ACC112 (cell line): ENCODE results near the gene TUBB.
A peak's percentile ranks its signal among the peaks of the same experiment; 100 is the strongest.

Source experiments
- H2AFZ ChIP-seq: fragments of 200-600 bp; sonication (generic); one replicate; pipeline ENCODE4 v1.6.0; 2017; ENCODE audit warnings: antibody characterized with exemption, low read length; ENCODE audit not compliant: unreplicated experiment
- H3K27ac ChIP-seq: fragments of 200-600 bp; sonication (generic); 2 replicates; pipeline ENCODE4 v1.5.1; 2014; ENCODE audit warnings: low read depth, mild to moderate bottlenecking, antibody characterized with exemption, low read length, moderate library complexity
- H3K27me3 ChIP-seq: fragments of 200-600 bp; sonication (generic); 2 replicates; pipeline ENCODE4 v1.6.1; 2014; ENCODE audit warnings: mild to moderate bottlenecking, antibody characterized with exemption, low read length, moderate library complexity, mixed read lengths; ENCODE audit not compliant: insufficient read depth
- H3K36me3 ChIP-seq: fragments of 200-600 bp; sonication (generic); 2 replicates; pipeline ENCODE4 v1.6.1; 2016; ENCODE audit warnings: mild to moderate bottlenecking, antibody characterized with exemption, low read length, moderate library complexity, mixed read lengths; ENCODE audit not compliant: insufficient read depth
- H3K4me1 ChIP-seq: fragments of 200-600 bp; sonication (generic); one replicate; pipeline ENCODE4 v1.6.1; 2016; ENCODE audit warnings: low read length, mixed read lengths; ENCODE audit not compliant: insufficient read depth, unreplicated experiment, control insufficient read depth
- H3K4me3 ChIP-seq: fragments of 200-600 bp; sonication (generic); 2 replicates; pipeline ENCODE4 v1.5.1; 2014; ENCODE audit warnings: mild to moderate bottlenecking, low read depth, low read length
- H3K79me2 ChIP-seq: fragments of 200-600 bp; sonication (generic); one replicate; pipeline ENCODE4 v1.6.0; 2016; ENCODE audit warnings: low read length; ENCODE audit not compliant: control insufficient read depth, unreplicated experiment, insufficient read depth

TUBB gene

DNA sequence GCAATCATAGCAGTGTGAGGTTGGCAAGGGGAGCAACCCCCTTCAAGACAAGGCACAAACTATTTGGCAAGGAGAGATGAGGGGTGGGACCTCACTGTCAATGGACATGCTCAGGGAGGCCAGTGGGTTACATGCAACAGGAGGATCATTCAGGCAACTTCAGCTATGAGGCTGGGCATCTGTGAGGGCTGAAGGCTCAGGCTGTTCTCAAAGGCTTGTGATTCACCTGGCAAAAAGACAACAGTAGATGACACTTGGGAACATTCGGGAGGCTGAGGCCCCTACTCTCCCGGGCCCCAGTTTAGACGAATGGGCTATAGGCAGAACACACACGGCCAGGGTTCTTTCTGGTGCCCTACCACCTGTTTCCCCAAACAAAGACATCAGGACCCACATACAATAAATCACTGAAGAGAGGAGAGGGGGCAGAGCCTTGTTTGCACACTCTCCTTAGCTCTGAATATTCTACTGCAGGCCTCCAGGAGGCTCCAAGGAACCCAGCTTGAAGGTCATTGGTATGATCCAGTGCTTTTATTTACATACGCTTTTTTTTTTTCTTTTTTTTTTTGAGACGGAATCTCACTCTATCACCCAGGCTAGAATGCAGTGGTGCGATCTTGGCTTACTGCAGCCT, 7.9 kb downstream of the TUBB start:
- peak overlapping the region; percentile 59 for H3K27ac ChIP-seq
- H3K4me3 ChIP-seq, result no peak overlapping the region
- peaks cover 19% of the 10 kb centered on the region for H3K79me2 ChIP-seq
- H3K36me3 ChIP-seq, result peaks cover 20% of the 10 kb centered on the region
- H3K4me1 ChIP-seq, result peaks cover 36% of the 10 kb centered on the region
- H3K27me3 ChIP-seq, result no peaks in the 10 kb centered on the region
- no peak overlapping the region for H2AFZ ChIP-seq

GRCh38 chr6:30730601-30731435, 10.7 kb downstream of the TUBB start:
- Histone ChIP-seq H3K27ac (no peak overlapping the region), H3K36me3 (peaks cover 7% of the 10 kb centered on the region; the same call in 1 of the 2 replicates), H3K4me1 (peaks cover 12% of the 10 kb centered on the region), H3K79me2 (no peaks in the 10 kb centered on the region), H3K4me3 (no peak overlapping the region), H2AFZ (no peak overlapping the region), H3K27me3 (no peaks in the 10 kb centered on the region)

DNA sequence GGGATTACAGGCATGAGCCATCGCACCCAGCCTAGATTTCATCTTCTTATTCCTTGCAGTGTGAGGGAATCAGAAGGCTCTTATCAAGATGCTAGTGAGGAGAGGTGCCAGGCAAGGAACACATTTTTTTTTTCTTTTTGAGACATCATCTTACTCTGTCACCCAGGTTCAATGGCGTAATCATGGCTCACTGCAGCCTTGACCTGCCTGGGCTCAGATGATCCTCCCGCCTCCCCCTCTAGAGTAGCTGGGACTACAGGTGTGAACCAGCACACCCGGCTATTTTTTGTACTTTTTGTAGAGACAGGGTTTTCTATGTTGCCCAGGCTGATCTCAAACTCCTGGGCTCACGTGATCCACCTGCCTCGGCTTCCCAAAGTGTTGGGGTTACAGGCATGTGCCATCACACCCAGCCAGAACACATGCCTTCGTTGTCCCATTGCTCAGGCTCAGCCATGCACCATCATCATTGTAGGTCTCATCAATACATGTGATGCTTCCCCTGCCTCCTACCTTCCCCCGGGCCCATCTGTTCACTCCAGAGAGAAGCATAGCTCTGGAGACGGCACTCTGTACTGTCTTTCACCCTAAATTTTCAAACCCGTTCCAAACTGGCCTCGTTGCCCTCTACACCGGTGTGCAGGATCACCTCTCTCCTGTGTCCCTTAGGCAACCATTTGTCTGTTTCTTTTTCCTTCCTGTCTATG, 12.2 kb downstream of the TUBB start:
- Histone ChIP-seq H3K79me2 (no peaks in the 10 kb centered on the region), H3K4me3 (no peak overlapping the region), H2AFZ (no peak overlapping the region), H3K36me3 (peaks cover 8% of the 10 kb centered on the region; the same call in 1 of the 2 replicates), H3K4me1 (peaks cover 8% of the 10 kb centered on the region), H3K27me3 (no peaks in the 10 kb centered on the region), H3K27ac (no peak overlapping the region)

DNA sequence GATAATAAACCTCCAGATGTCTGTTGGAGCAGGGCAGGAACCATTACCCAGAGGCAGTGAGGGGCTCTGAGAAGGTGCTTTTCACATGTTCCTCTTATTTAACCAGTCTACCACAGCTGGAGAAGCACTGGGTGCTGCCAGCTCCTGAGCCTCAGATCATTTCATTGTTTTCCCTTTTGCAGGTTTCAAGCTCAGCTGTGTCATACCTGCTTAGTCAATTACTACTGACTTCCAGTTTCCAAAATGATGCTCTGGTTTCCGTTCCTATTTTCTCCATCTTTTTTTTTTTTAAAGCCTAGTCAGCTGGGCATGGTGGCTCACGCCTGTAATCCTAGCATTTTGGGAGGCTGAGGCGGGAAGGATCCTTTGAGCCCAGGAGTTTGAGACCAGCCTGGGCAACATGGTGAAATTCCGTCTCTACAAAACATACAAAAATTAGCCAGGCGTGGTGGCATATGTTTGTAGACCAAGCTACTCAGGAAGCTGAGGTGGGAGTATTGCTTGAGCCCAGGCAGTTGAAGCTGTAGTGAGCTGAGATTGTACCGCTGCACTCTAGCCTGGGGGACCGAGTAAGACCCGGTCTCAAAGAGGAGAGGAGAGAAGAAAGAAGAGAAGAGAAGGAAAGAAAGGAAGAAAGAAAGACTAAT, 15.6 kb downstream of the TUBB start:
- Histone ChIP-seq H3K4me1 (peaks cover 13% of the 10 kb centered on the region), H3K27ac (no peak overlapping the region), H3K36me3 (peaks cover 21% of the 10 kb centered on the region; the same call in 1 of the 2 replicates)

GRCh38 chr6:30738532-30738931, 18.4 kb downstream of the TUBB start:
- H3K36me3 ChIP-seq, result peaks cover 28% of the 10 kb centered on the region; the same call in 1 of the 2 replicates
- no peak overlapping the region for H2AFZ ChIP-seq
- no peaks in the 10 kb centered on the region for H3K27me3 ChIP-seq
- H3K27ac ChIP-seq, result no peak overlapping the region
- H3K4me3 ChIP-seq, result no peak overlapping the region
- H3K4me1 ChIP-seq, result peaks cover 18% of the 10 kb centered on the region
- H3K79me2 ChIP-seq, result peaks cover 39% of the 10 kb centered on the region

More for the DNA sequence above, 15.6 kb downstream of the TUBB start:
- H2AFZ ChIP-seq, result no peak overlapping the region
- no peak overlapping the region for H3K4me3 ChIP-seq
- no peaks in the 10 kb centered on the region for H3K27me3 ChIP-seq
- H3K79me2 ChIP-seq, result peaks cover 19% of the 10 kb centered on the region

DNA sequence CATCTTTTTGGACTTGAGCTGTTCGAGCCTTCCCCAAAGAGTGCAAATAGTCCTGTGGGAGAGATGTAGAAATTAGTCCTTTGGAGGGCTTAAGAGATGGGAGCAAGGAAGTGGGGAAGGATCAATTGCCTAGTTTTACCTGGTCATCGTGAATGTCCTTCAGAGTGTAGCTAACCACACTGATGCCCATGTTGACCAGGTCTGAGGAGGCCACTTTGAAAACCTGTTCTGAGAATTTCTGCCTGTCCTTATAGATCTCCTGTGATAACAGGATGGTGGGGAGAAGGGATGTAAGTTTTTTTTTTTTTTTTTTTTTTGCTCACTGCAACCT, 20.4 kb downstream of the TUBB start:
- Histone ChIP-seq H3K27me3 (no peaks in the 10 kb centered on the region), H3K36me3 (peaks cover 34% of the 10 kb centered on the region; the same call in 1 of the 2 replicates), H3K4me1 (peaks cover 18% of the 10 kb centered on the region), H3K27ac (peak overlapping the region; percentile 33), H3K79me2 (peaks cover 47% of the 10 kb centered on the region), H3K4me3 (0 out of 2 replicates have a peak overlapping the region, but pooled peaks have one; percentile 24), H2AFZ (no peak overlapping the region)

- H3K27ac ChIP-seq, result peak overlapping the region; percentile 95
- peaks cover 47% of the 10 kb centered on the region for H3K79me2 ChIP-seq
- peaks cover 18% of the 10 kb centered on the region for H3K4me1 ChIP-seq
Observed at GRCh38 chr6:30741063-30741779, 21.1 kb downstream of the TUBB start.

GRCh38 chr6:30741789-30742315, 21.7 kb downstream of the TUBB start:
- Histone ChIP-seq H3K36me3 (peaks cover 30% of the 10 kb centered on the region; the same call in 1 of the 2 replicates), H3K79me2 (peaks cover 47% of the 10 kb centered on the region), H3K27me3 (no peaks in the 10 kb centered on the region), H3K27ac (peak overlapping the region; percentile 95), H2AFZ (no peak overlapping the region), H3K4me1 (peaks cover 18% of the 10 kb centered on the region), H3K4me3 (peak overlapping the region; percentile 92)

More at GRCh38 chr6:30741063-30741779, 21.1 kb downstream of the TUBB start:
- no peaks in the 10 kb centered on the region for H3K27me3 ChIP-seq
- peaks cover 30% of the 10 kb centered on the region; the same call in 1 of the 2 replicates for H3K36me3 ChIP-seq
- H2AFZ ChIP-seq, result no peak overlapping the region
- peak overlapping the region; percentile 92 for H3K4me3 ChIP-seq

- H3K4me1 ChIP-seq, result peaks cover 23% of the 10 kb centered on the region
- peak within 1 kb of the TSS; percentile 5 for H2AFZ ChIP-seq
- peak within 1 kb of the TSS; percentile 95 for H3K27ac ChIP-seq
- no peaks in the 10 kb centered on the region for H3K27me3 ChIP-seq
- H3K36me3 ChIP-seq, result peaks cover 29% of the 10 kb centered on the region; the same call in 1 of the 2 replicates
- peak within 1 kb of the TSS; percentile 92 for H3K4me3 ChIP-seq
- peaks cover 47% of the 10 kb centered on the region for H3K79me2 ChIP-seq
Observed at GRCh38 chr6:30742316-30743098, 22.4 kb downstream of the TUBB start, which contains the start of gene FLOT1. Gene FLOT1, minus strand, starts transcription at chr6:30742687. Its CDS starts 498 bp downstream, at chr6:30742189.
